HG02981 (cell line): ENCODE results near the gene METTL21C.

Experiments
- ATAC-seq: cut with Tn5 transposase; IDR thresholded peaks from one replicate; pipeline ENCODE4 v1.9.1; 2021; ENCODE audit warnings: mild to moderate bottlenecking, moderate library complexity; ENCODE audit not compliant: unreplicated experiment

METTL21C gene

GRCh38 chr13:102667911-102668310, 26.9 kb downstream of the METTL21C start:
- ATAC-seq = no peak

DNA sequence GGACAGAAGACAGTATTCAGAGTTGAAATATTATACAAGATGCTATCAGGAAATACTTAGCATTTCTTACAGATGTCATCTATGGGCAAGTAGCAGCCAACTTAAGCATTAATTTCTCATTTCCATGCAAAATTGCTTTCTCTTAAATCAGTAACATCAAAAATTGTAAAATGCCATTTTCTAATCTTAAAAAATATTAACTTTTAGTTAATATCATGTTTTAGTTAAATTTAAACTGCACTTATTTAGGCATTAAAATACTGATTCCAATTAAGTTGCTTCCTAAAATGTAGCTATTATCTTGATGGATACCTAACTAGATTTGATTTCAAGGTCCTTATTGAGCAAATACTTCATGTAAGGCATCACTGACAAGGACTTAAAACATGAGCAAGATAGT, 27.8 kb downstream of the METTL21C start:
- ATAC-seq = no peak

GRCh38 chr13:102659168-102659713, 35.6 kb downstream of the METTL21C start:
- no peak for ATAC-seq

- no peak for ATAC-seq
Measured at GRCh38 chr13:102658660-102659059, 36.2 kb downstream of the METTL21C start.

DNA sequence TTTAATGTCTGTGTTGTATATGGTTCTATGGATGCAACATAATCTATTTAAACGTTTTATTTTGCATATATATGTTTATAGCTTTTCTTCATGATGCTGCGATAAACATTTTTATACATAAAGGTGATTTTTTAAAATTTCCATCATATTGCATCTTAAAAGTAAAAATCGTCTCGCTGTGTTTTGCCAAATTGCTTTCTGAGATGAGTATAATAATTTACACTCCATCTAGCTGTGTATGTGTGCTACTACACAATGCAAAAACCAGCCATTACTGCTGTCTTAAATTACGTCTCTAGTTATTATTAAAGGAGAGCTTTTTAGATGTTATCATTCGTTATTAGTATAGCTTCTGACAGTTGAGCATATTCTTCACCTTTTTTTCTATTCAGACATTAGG, 37.2 kb downstream of the METTL21C start:
- no peak for ATAC-seq

DNA sequence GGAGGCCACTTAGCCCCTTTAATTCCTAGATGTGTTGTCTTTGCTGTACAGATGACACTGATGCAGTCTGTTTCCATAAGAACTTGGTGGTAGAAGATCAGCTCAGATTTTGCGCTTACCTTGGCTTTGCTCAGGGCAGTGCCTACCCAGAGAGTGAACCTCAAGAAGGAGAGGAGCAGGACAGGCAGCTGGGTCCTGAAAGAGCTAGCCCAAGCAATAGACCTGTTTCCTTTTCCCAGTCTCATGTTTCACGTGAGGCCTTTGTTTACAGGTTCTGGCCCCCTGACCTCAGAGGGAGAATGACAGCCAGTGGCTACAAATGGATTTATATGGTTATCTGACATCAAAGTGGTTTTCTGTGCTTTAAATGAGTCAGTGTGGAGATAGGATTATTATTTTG, 40.1 kb downstream of the METTL21C start:
- no peak for ATAC-seq

- ATAC-seq = no peak
Measured at GRCh38 chr13:102651892-102652291, 43.0 kb downstream of the METTL21C start.

DNA sequence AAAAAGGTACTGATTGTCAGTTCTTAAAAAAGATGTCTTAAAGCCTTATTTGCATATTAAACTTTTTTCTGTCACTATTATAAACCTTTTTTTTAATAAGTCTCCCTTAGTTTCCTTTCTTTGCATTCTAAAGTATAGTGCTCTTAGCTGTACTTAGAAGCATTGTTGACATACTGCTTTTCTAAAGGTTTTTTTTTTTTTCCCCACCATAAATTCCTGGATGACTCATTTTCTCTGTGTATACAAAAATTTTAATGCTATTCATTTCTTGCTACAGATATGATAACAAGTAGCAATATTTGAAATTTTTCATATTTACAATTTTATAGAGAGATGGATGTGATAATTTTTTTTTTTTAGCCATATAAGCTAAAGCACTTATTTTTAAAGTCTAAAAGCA, 43.5 kb downstream of the METTL21C start:
- ATAC-seq = no peak

GRCh38 chr13:102650444-102650843, 44.4 kb downstream of the METTL21C start:
- ATAC-seq = no peak

- no peak for ATAC-seq
Measured at GRCh38 chr13:102648046-102648445, 46.8 kb downstream of the METTL21C start.

- ATAC-seq = no peak
Measured at GRCh38 chr13:102645701-102646100, 49.1 kb downstream of the METTL21C start.

GRCh38 chr13:102643656-102644055, 51.2 kb downstream of the METTL21C start:
- no peak for ATAC-seq

GRCh38 chr13:102642475-102642874, 52.4 kb downstream of the METTL21C start:
- ATAC-seq = no peak

DNA sequence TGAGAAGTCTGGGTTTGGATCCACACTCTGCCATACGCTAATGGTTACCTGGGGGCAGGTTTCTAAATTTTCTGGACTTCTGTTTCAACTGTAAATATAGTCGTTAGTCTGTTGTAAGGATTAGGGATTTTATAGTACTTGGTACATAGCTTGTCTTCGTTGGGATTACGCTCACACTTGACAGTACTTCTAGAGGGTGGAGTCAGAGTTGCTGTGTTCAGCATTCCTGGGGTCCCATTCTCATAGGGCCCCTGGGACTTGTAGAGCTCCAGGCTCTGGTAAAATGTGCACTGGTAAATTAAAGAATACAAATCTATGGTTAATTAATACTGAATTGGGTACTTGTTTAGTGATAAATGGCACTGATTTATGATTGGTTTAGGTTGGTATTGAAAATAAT, 52.8 kb downstream of the METTL21C start:
- no peak for ATAC-seq

DNA sequence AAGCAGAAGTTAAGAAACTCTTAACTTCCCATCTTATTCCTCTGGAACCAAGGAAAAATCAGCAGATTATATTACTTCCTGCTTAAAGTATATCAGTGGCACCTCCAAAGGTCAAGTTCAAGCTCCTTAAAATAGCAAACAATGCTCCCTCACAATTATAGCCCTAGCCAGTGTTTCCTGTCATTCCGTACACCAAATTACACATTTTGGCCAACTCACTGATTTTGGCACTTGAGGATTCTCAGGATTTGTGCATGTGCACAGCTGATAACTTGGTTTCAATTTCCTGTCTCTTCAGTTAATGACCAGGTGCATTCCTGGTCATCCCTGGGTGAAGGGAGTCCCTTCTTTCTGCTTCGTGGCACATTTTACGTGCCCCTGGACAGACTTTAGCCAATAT, 56.1 kb downstream of the METTL21C start:
- ATAC-seq = no peak
